Ascending aorta (tissue), 2 donors: ENCODE measurements around the gene KIAA0319L. TPM values are rescaled to one million over a fixed set of nuclear protein-coding genes. Genes with fewer than 3 reads are reported as not detected.

ENCODE experiments used
- DNase-seq, 2 donors: peaks; one replicate each; pipeline ENCODE4 v3.0.0-alpha.2; 2019; ENCODE audit warnings: low spot score in 2 of 2
- H3K27ac ChIP-seq, 2 donors: fragments of 200-600 bp; sonication (generic); one replicate each; pipeline ENCODE4 v1.5.1; 2016 to 2017; ENCODE audit warnings: mild to moderate bottlenecking in 1 of 2
- H3K27me3 ChIP-seq: fragments of 200-600 bp; sonication (generic); one replicate; pipeline ENCODE4 v1.5.1; 2017
- H3K36me3 ChIP-seq, 2 donors: fragments of 200-600 bp; sonication (generic); one replicate each; pipeline ENCODE4 v1.5.1; 2016
- H3K4me1 ChIP-seq, 2 donors: fragments of 200-600 bp; sonication (generic); one replicate each; pipeline ENCODE4 v1.5.1; 2016 to 2017; ENCODE audit warnings: mild to moderate bottlenecking in 1 of 2
- H3K4me3 ChIP-seq, 2 donors: fragments of 200-600 bp; sonication (generic); one replicate each; pipeline ENCODE4 v1.5.1; 2016 to 2017; ENCODE audit warnings: mild to moderate bottlenecking in 1 of 2
- H3K9me3 ChIP-seq, 2 donors: fragments of 200-600 bp; sonication (generic); one replicate each; pipeline ENCODE4 v1.5.1; 2016
- CTCF ChIP-seq, 3 experiments: fragments of 200-600 bp in 2 of 3; fragments of 450-650 bp in 1 of 3; sonication (generic) in 2 of 3; IDR thresholded peaks; one replicate each; pipeline ENCODE4 v1.5.1; 2016 to 2019; ENCODE audit warnings: antibody characterized with exemption in 3 of 3, mild to moderate bottlenecking in 1 of 3, moderate library complexity in 1 of 3
- intact Hi-C: fragments of 100-400 bp; cut with DNase I; formaldehyde crosslinking; loops from one replicate; pipeline ENCODE4 v1.15.1; 2023
- total RNA-seq: library from RNA; depleted of rRNA; stranded (reverse); fragments of >200 nt; gene quantifications from one replicate; pipeline ENCODE4 v1.1.0, GENCODE V29; 2016

The KIAA0319L gene
- total RNA-seq, 1 donor from 2014 or later: 44.9 TPM

GRCh38 chr1:35569936-35570335, 12.7 kb upstream of the KIAA0319L start:
- intact Hi-C loops: loop anchor here (2.0 kb wide), 2 partner anchors 157 to 205 kb away; no protein-coding TSS in a partner anchor
- TF ChIP-seq CTCF (IDR thresholded peaks at IDR 0.05): no peak
- DNase-seq: no peak
- Histone ChIP-seq H3K27ac (no peak overlapping the region), H3K4me3 (no peak overlapping the region), H3K27me3 (peaks cover 10% of the 10 kb centered on the region), H3K36me3 (peaks cover 0 to 15% of the 10 kb centered on the region in 2 donors), H3K4me1 (peaks cover 0 to 10% of the 10 kb centered on the region in 2 donors), H3K9me3 (no peaks in the 10 kb centered on the region)

GRCh38 chr1:35568975-35569395, 11.8 kb upstream of the KIAA0319L start:
- Histone ChIP-seq H3K36me3 (peaks cover 0 to 18% of the 10 kb centered on the region in 2 donors), H3K27ac (no peak overlapping the region), H3K4me1 (peaks cover 0 to 10% of the 10 kb centered on the region in 2 donors), H3K27me3 (peaks cover 10% of the 10 kb centered on the region), H3K9me3 (no peaks in the 10 kb centered on the region), H3K4me3 (no peak overlapping the region)
- no peak for DNase-seq
- intact Hi-C loops: loop anchor here (2.0 kb wide), 2 partner anchors 158 to 206 kb away; no protein-coding TSS in a partner anchor
- peak; percentile 62 to 75 (median 74) for TF ChIP-seq CTCF (IDR thresholded peaks at IDR 0.05)

- no peaks in the 10 kb centered on the region for H3K9me3 ChIP-seq
- H3K27ac ChIP-seq: no peak overlapping the region
- peaks cover 9 to 27% of the 10 kb centered on the region in 2 donors for H3K36me3 ChIP-seq
- peaks cover 6% of the 10 kb centered on the region for H3K27me3 ChIP-seq
- H3K4me3 ChIP-seq: no peak overlapping the region
- DNase-seq: no peak
- peaks cover 0 to 6% of the 10 kb centered on the region in 2 donors for H3K4me1 ChIP-seq
- intact Hi-C loops: loop anchor here (2.0 kb wide), 2 partner anchors 159 to 207 kb away; no protein-coding TSS in a partner anchor
- TF ChIP-seq CTCF (IDR thresholded peaks at IDR 0.05): no peak
Observed at GRCh38 chr1:35567947-35568558, 10.8 kb upstream of the KIAA0319L start.

- H3K9me3 ChIP-seq: no peaks in the 10 kb centered on the region
- peaks cover 0 to 10% of the 10 kb centered on the region in 2 donors for H3K4me1 ChIP-seq
- H3K27ac ChIP-seq: no peak overlapping the region
- no peak overlapping the region for H3K4me3 ChIP-seq
- no peak for DNase-seq
- intact Hi-C loops: no loop called here
- peaks cover 10 to 38% of the 10 kb centered on the region in 2 donors for H3K36me3 ChIP-seq
- no peaks in the 10 kb centered on the region for H3K27me3 ChIP-seq
- no peak for TF ChIP-seq CTCF (IDR thresholded peaks at IDR 0.05)
Observed at GRCh38 chr1:35565742-35566133, 8.5 kb upstream of the KIAA0319L start.

GRCh38 chr1:35564884-35565741, 7.9 kb upstream of the KIAA0319L start:
- no peak overlapping the region for H3K4me3 ChIP-seq
- no peaks in the 10 kb centered on the region for H3K9me3 ChIP-seq
- intact Hi-C loops: loop anchor here (1.0 kb wide), 1 partner anchor 114 kb away; no protein-coding TSS in a partner anchor
- DNase-seq: no peak
- TF ChIP-seq CTCF (IDR thresholded peaks at IDR 0.05): peak in 1 of 3 experiments; percentile 15
- H3K36me3 ChIP-seq: peaks cover 10 to 38% of the 10 kb centered on the region in 2 donors
- H3K27me3 ChIP-seq: no peaks in the 10 kb centered on the region
- no peak overlapping the region for H3K27ac ChIP-seq
- peaks cover 2 to 16% of the 10 kb centered on the region in 2 donors for H3K4me1 ChIP-seq
